Activated effector memory CD4-positive, alpha-beta T cell treated with anti-CD3 and anti-CD28 coated beads, Interleukin-2, amount 50 U/mL, for 16 hours (primary cell): ENCODE results near the gene GRIN2D.
"Not testable (repeated sequence)": the region's sequence is repeated elsewhere in the genome, so short reads cannot be mapped to it uniquely, and the experiment has no call there.

Source experiments
- DNase-seq: peaks from one replicate; pipeline ENCODE4 v3.0.0-alpha.2; 2020

The GRIN2D gene

DNA sequence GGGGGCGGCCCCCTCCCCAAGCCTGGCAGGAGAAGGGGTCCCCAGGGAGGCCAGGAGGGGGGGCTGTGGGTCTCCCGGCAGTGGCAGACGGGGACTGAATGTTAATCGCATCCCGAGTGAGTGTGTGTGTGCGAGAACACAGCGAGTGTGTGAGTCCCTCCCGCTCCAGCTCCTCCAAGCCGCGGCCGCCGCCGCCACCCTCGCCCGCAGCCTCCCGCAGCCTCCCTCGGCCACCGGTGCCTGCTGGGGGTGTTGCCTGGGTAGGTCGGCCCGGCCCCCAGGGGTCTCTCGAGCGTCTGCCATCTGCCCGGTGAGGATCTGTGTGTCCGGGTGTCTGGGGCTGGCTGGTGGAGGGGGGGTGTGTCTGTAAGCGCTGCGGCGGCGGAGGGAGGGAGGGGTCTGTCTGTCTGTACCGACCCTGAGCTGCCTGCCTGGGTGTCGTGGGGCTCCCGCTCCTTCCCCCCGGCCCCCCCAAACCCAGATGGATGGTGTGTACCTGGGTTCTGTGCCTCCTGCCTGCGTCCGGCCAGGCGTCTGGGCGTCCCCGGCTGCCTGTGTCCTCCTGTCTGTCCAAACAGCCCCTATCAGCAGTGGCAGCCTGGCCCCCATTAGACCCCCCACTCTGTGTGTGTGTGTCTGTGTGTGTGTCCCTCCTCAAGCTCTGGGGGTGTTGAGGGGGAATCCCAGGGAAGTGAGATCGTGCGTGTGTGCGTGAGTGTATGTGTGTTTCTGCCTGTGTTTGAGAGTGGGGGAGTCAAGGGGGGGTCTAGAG lies at the start of gene GRIN2D:
TSS of gene GRIN2D (plus strand) at position 110 of the 772 bp plus-strand sequence. CDS start 4,725 bp downstream, outside the sequence.
- peak; percentile 71 for DNase-seq

DNA sequence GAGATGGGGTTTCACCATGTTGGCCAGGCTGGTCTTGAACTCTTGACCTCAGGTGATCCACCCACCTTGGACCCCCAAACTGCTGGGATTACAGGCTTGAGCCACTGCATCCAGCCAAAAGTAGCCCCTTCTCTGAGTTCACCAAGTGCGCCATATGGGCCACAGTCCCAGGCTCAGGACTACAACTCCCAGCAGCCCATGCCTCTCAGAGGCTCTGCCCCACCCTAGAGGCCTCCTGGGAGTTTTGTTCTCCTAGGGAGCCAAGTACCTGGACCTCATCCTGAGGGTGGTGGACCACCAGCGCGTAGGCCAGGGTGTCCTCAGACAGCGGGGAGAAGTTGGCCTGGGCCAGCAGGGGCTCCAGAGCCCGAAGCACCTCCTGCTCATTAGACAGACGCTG lies 48.6 kb upstream of the GRIN2D start:
- no peak for DNase-seq

DNA sequence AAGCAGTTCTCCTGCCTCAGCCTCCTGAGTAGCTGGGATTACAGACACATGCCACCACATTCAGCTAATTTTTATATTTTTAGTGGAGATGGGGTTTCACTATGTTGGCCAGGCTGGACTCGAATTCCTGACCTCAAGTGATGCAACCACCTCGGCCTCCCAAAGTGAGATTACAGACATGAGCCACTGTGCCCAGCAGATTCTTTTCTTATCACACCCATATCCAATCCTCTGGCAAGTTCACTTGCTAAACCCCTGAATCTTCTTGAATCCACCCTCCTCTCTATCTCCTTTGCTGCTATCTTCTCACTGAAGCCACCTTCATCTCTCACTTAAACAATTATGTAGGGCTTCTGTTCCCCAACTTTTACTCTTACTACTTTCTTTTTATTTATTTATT lies 47.3 kb upstream of the GRIN2D start:
- DNase-seq, result no peak

DNA sequence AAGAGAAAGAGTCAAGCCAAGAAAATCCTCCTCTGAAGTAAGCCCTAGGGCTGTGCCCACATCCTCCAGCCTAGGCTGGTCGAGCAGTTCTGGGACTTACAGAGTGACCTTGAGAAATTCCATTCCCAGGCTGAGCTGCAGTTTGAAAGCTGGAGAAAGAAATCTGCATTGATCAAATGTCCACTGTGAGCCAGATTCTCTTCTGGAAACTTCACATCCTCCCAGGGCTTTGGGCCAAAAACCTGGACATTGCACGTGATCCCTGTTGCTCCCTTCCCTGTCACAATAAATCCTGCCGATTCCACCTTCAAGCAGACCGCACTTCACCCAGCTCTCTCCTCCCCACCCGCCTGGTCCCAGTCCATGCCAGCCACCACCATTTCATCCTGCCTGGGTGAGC lies 45.4 kb upstream of the GRIN2D start:
- no peak for DNase-seq

DNA sequence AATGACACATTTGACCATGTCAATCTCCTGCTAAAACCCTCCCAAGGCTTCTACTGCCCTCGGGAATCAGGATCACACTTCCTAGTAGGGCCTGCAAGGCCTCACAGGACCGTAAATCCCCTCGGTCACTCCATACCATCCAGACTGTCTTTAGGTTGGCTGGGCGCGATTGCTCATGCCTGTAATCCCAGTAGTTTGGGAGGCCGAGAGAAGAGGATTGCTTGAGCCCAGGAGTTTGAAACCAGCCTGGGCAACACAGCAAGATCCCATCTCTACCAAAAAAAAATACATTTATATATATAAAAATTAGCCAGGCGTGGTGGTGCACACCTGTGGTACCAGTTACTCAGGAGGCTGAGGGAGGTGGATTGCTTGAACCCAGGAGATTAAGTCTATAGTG lies 44.7 kb upstream of the GRIN2D start:
- DNase-seq, result no peak

DNA sequence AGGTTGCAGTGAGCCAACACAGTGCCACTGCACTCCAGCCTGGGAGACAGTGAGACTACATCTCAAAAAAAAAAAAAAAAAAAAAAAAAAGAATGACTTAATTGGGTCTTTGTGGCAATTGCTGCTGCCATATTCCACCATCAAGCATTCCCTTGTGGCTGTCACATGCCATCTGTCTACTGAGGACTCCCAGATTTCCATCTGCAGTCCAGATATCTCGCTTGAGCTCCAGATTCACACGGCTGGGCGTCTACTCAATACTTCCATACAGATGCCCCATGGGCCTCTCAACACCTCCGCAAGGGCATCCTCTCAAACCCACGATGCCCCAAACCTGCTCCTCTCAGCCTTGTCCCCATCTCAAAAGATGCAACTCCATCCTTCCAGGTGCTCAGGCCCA lies 42.6 kb upstream of the GRIN2D start:
- no peak for DNase-seq

DNA sequence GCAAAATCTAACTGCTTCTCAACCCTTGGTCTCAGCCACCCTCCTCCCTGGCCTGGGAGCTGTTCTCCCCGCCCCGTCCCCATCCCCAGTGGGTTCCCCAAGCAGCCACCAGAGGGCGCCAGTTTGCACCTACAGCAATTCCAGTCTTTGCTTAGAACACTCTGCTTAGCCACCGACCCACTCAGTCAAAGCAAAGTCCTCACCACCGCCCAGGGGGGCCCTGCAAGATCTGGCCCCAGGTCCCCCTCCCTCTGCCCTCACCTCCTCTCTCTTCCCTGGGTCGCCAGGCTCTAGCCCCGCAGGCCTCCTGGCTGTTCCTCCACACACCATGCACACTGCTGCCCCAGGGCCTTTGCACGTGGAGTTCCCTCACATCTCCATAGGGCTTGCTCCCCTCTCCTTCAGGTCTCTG lies 42.1 kb upstream of the GRIN2D start:
- peak; percentile 94 for DNase-seq

DNA sequence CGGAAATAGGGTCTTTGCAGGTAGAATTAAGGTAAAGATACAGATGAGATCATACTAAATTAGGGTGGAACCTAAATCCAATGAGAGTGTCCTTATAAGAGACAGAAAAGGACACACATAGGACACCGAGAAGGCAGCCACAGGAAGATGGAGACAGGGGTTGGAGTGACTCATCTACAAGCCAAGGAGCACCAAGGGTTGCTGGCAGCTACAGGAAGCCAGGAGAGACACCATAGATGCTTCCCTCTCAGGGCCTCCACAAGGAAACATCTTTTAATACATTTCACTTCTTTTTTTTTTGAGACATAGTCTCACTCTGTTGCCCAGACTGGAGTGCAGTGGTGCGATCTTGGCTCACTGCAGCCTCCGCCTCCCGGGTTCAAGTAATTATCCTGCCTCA lies 39.8 kb upstream of the GRIN2D start:
- DNase-seq, result no peak

DNA sequence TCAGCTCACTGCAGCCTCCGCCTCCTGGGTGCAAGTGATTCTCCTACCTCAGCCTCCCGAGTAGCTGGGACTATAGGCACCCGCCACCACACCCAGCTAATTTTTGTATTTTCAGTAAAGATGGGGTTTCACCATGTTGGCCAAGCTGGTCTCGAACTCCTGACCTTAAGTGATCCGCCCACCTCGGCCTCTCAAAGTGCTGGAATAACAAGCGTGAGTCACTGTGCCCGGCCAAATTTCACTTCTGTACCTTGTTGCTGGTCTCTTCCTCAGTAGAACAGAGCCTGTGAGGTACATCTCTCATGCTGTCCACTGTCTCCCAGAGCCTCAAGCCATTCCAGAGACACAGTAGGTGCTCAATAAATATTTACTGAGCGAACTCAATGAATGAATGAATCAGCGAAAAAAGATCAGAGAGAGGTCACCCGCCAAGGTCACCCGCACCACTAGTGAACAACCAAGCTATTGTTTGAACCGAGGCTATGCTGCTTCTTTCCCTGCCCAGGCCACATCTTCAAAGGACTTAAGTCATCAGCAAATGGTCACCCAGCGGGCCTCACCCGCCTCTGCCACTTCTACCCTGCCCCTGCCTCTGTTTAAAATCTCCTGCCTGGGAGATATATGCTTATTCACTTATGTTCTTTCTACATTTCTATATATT lies 39.0 kb upstream of the GRIN2D start:
- no peak for DNase-seq

DNA sequence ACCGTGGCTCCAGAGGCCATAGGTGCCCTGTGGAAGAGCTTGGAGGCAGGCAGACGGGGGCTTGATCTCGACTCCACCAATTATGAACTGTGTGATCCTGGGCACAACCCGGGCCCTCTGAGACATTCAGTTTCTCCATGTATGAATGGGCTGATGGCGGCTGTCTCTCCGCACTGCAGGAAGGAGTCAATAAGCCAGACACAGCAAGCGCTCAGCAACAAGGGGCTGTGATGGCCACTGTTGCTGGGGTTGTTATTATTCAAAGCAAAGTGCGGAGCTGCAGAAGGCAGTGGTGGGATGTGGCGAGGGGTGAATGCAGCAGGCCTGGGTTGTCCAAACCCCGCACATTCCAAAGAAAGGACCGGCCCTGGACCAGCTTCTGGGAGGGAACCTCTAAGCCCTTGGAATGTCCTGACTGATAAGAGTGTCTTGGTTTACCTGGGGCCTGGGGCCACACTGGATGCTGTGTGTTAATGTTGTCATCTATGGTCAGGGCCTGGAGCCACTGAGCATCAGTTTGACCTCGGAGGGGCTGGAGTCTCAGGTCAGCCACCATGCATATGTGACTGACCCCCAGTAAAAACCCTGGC lies 38.0 kb upstream of the GRIN2D start:
- no peak for DNase-seq

DNA sequence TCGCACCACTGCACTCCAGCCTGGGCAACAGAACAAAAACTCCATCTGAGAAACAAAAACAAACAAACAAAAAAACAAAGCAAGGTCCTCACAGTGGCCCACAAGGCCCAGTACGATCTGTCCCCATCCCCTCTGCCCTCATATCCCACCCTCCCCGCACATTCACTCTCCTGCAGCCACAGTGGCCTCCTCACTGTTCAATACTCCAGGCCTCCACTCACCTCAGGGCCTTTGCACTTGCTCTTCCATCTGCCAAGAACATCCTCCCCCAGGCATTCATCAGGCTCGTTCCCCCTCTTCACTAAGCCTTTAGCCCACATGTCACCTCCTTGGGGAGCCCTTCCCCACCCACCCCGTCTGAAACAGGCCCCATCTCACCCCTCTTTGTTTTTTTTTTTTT lies 34.3 kb upstream of the GRIN2D start:
- no peak for DNase-seq

DNA sequence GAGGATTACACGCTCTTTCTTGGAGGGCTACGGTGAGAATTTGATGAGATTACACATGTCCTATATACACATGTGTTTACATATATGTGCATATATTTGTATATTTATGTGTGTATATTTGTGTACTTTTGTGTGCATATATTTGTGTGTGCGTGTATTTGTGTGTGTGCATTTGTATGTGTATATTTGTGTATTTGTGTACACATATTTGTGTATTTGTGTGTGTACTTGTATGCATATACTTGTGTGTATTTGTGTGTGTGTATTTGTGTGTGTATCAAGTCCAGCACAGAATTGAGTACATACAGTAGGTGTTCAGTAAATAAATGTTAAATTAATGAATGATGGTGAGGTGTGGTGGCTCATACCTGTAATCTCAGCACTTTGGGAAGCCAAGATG lies 31.6 kb upstream of the GRIN2D start:
- no peak for DNase-seq

DNA sequence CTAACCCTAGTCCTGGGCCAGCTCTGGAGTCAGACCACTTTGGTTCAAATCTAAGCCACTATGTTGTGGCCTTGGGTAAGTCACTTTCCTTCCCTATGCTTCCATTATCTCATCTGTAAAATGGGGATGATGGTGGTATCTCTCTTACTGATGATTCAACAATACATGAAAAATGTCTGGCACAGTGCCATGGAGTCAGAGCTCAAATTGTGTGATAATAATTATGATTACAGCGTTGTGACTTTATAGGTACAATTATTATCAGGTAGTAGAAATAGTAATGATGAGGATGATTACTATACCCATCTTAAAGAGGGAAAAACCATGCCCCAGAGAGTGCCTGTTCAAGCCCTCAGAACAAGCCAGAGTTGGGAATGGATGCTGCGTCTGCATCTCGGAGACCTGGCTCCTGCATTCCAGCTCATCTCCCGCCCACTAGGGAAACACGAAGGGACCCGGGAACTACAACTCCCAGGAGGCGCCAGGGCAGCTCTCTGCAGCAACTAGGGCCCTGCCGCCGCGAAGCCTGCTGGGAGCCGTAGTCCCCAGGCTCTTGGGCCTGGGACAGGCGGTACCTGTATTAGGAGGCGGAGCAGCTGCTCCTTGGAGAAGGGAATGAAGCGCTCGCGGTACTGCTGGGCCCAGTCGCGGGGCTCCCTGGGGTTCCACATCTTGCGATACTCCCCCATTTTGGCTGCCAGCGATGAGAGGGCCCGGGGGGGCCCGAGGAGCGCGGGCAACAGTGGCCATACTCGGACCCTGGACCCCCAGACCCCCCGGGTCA lies 30.6 kb upstream of the GRIN2D start:
- peak; percentile 96 for DNase-seq

DNA sequence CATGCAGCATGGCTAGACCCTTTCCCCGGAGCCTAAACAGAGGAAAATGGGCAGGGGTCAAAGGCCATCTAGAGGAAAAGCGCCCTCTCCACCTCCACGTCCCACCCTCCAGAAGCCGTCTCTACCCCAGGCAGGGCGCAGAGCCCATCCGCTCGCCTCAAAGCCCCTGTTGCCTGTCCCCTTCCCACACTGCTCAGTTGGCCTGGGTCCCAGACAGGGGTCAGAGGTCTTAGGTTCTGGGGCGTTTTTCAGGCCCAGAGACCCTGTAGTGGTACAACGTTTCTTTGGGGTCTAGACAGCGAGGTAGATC lies 30.0 kb upstream of the GRIN2D start:
- no peak for DNase-seq

DNA sequence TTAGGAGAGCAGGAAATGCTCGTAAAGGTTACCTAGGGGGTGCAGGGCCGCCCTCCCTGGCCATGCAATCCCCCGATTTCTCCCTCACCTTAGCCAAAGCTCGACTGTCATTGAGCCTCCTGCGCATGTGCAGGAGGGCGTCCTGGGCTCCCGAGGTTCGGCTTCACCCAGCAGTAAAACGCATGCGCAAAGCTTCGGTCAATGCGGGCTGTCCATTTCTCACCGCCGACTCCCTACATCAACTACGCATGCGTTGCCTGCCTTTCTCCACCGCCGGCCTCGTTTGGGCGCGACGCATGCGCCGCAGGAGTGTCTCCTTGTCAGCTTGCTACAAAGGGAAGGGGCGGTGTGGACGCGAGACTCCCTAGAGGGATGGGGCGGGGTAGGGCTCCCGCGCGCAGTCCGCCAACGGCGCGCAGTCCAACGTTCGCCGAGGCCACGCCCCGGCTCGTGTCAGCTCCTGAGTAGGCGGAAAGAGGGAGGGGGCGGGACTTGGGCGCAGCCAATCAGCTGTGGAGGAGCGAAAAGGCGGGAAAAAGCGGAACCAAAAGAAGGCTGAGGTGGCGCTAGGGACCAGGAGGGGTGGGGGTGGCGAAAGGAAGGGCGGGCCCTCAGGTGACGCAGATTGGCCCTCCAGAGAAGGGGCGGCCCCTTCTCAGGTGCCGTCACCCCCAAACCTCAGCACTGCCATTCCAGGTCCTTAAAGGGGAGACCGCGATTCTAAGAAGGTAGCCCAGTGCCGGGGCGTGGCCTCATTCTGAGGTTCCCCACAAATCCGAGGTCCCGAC lies 29.5 kb upstream of the GRIN2D start, which contains the start of the genes SYNGR4 and TMEM143:
TSS of gene SYNGR4 (plus strand) at position 558 of the 788 bp plus-strand sequence. CDS start 1,476 bp downstream, outside the sequence.
TSS of gene TMEM143 (minus strand) at position 131 of the 788 bp plus-strand sequence. CDS start at position 111, 20 bp downstream.
- DNase-seq, result peak; percentile 99

DNA sequence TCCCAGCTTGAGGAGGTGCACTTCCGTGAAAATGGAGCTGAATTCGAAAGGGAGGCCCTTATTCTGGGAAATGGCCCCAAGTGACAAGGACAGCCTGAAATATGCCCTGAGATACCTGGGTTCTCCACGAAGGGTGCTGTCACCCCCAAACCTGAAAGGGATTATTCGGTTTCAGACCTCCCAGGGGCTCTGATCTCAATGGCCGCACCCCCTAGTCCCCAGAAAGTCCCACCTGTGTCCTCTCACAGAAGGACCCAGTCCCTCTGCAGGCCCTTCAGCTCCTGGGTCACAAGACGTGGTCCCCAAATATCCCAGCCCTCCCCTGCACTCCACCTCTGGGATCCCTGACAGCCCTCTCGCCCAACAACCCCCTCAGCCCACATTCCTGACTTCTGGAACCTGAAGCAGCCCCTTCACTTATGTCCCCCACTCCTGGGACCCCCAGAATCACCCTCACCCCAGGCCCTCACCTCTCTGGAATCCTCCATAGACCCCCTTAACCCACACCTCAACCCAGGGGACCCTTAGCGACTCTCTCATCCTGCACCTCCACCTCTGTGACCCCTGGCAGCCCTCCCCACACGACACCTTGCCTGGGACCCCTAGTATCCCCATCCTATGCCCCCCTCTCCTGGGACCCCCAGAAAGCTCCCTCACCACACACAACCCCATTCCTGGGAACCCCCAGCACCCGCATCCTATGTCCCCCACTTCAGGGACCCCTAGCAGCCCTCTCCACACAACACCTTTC lies 28.7 kb upstream of the GRIN2D start:
- DNase-seq, result no peak

DNA sequence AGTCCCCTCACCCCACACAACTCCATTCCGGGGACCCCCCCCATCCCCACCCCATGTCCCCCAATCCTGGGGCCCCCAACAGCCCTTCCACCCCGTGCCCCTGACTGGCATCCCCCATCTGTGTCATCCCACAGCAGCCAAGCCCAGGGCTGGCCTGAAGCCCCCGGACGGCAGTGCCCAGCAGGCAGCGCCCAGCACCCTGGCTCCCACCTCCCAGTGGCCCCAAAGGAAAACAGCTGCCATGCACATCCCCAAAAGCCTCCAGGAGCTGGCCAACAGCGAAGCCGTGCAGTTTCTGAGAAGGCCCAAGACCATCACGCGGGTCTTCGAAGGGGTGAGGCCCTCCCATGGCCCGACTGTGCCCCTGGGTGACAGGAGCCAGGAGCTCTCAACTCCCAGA lies 27.9 kb upstream of the GRIN2D start:
- DNase-seq, result no peak

DNA sequence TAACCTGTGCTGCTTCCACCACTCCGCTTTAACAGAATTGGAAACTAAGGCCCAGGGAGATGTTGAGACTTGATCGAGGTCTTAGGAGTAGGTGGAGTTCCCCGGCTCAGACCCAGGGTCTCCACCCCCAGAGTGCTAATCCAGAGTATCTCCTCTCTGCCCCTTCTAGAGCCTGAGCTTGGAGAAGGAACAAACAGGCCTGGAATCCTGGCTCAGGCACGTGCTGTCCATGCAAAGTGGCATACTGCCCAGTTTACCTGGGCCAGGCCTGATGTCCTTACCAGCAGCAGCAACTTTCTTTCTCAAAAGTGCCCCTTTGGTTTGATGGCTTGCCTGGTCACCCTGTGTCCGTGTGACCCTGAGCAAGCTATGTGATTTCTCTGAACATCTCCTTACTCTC lies 25.6 kb upstream of the GRIN2D start:
- no peak for DNase-seq

DNA sequence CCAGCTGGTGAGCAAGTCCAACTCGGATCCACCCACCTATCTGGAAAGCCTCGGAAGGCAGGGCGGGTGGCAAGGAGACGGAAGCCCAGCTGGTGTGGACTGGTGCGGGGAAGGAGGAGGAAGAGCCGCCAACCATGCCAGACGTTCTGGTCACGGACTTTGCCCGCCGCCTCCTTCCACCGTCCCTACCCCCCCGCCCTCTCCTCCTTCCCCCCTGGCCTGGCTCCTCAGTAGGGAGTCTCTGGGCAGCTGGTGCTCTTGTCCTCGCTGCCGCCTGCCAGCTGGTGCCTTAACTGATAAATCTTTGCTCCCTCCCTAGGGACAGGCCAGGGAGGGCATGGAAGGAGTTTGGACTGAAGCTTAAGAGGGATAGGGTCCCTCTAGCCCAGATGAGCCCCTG lies 24.5 kb upstream of the GRIN2D start:
- DNase-seq, result no peak

DNA sequence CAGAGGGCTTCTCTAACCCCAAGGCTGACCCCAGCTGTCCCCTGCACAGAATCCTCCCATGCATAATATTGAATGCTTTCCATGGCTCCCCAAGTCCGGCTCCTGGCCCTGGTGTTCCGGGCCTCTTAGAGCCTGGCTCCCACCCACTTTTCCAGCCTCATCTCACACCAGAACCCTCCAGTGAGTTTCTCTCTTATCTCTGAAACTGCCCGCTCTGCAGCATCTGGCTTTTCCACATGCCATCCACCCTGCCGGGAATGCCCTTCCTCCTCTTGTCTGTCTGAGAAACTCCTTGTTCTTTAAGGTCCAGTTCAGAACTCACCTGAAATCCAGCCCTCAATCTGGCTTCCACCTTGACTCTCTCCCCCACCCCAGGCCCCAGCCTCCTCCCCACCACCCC lies 22.5 kb upstream of the GRIN2D start:
- DNase-seq, result no peak

DNA sequence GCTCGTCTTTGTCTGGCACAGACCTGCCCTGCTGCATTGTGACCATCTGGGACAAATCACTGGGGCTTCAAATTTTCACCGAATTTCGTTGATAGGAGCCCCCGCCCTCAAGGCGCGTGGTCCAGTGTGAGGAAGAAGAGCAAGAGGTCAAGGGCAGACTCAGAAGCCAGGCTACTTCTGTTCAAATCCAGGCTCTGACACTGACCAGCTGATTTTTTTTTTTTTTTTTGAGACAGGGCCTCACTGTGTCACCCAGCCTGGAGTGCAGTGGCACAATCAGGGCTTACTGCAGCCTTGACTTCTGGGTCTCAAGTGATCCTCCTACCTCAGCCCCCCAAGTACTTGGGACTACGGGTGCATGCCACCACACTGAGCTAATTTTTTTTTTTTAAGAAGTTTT lies 22.1 kb upstream of the GRIN2D start:
- DNase-seq, result no peak

DNA sequence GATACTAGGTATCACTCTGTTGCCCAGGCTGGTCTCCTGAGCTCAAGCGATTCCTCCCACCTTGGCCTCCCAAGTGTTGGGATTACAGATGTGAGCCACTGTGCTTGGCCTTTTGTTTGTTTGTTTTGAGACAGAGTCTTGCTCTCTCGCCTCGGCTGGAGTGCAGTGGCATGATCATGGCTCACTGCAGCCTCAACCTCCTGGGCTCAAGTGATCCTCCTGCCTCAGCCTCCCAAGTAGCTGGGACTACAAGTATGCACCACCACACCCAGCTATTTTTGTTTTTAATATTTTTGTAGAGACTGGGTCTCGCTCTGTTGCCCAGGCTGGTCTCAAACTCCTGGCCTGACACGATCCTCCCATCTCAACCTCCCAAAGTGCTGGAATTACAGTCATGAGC lies 21.7 kb upstream of the GRIN2D start:
- not testable (repeated sequence) for DNase-seq
